HG03565 (cell line): ENCODE measurements around the gene UBE2I.
A peak's percentile ranks its signal among the peaks of the same experiment; 100 is the strongest.

Experiments used
- ATAC-seq: cut with Tn5 transposase; IDR thresholded peaks from one replicate; pipeline ENCODE4 v1.9.1; 2021; ENCODE audit warnings: mild to moderate bottlenecking, moderate library complexity; ENCODE audit not compliant: unreplicated experiment

The UBE2I gene

GRCh38 chr16:1341495-1342420, 32.3 kb downstream of the UBE2I start:
- ATAC-seq = no peak

GRCh38 chr16:1342526-1343427, 33.3 kb downstream of the UBE2I start:
- ATAC-seq = peak; percentile 60

- ATAC-seq = no peak
These were observed 34.2 kb downstream of the UBE2I start for GRCh38 chr16:1343428-1344242.

- no peak for ATAC-seq
These were observed 35.1 kb downstream of the UBE2I start for GRCh38 chr16:1344499-1344898.

GRCh38 chr16:1345087-1345486, 35.7 kb downstream of the UBE2I start:
- ATAC-seq = no peak

GRCh38 chr16:1345651-1346421, 36.4 kb downstream of the UBE2I start:
- ATAC-seq = no peak

GRCh38 chr16:1346422-1347285, 37.2 kb downstream of the UBE2I start:
- ATAC-seq = no peak

- ATAC-seq = no peak
These were observed 37.9 kb downstream of the UBE2I start for GRCh38 chr16:1347286-1347855.

GRCh38 chr16:1347962-1348361, 38.5 kb downstream of the UBE2I start:
- ATAC-seq = no peak

- ATAC-seq = no peak
These were observed 39.0 kb downstream of the UBE2I start for GRCh38 chr16:1348441-1348840.

GRCh38 chr16:1348926-1349325, 39.5 kb downstream of the UBE2I start:
- ATAC-seq = no peak

GRCh38 chr16:1349351-1349750, 39.9 kb downstream of the UBE2I start:
- no peak for ATAC-seq

GRCh38 chr16:1349951-1350350, 40.5 kb downstream of the UBE2I start:
- no peak for ATAC-seq

- no peak for ATAC-seq
These were observed 41.3 kb downstream of the UBE2I start for GRCh38 chr16:1350691-1351090.

GRCh38 chr16:1351215-1351581, 41.8 kb downstream of the UBE2I start:
- peak; percentile 4 for ATAC-seq

- ATAC-seq = peak; percentile 64
These were observed 42.3 kb downstream of the UBE2I start, which contains the start of the genes GNPTG and TSR3 for GRCh38 chr16:1351582-1352362. TSS of gene GNPTG (plus strand) at chr16:1351931. CDS start at chr16:1351966, 35 bp downstream. TSS of gene TSR3 (minus strand) at chr16:1351878. CDS start at chr16:1351804, 74 bp downstream.

- no peak for ATAC-seq
These were observed 45.5 kb downstream of the UBE2I start for GRCh38 chr16:1354815-1355540.
